SH-SY5Y (cell line): ENCODE results near the gene PGGHG.

Source experiments
- GATA2 ChIP-seq: IDR thresholded peaks from 2 replicates; pipeline ENCODE4 v1.6.1; 2011; ENCODE audit warnings: mild to moderate bottlenecking, low read depth, low read length
- GATA3 ChIP-seq: IDR thresholded peaks from 2 replicates; pipeline ENCODE4 v1.6.1; 2011; ENCODE audit warnings: low read depth, mild to moderate bottlenecking, low read length, moderate library complexity

DNA sequence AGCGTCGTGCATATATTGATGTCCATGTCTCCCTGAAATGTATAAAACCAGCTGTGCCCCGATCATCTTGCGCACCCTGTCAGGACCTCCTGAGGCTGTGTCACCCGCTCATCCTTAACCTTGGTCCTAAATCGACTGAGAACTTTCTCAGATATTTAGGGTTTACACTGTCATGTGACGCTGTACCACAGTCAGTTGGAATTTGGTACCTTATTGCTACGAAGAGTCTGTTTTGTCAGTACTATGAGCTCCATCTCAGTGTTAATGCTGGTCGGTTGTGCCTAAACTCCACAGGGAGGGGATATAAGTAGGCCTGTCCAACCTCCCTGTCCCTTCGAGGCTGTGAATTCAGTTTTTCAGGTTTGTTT lies 16.9 kb downstream of the PGGHG start:
- TF ChIP-seq GATA2 (no peak), GATA3 (no peak)
